ENCODE measurements around the gene DOP1A. TPM values are rescaled to one million over a fixed set of nuclear protein-coding genes. Genes with fewer than 3 reads are reported as not detected.

Gene DOP1A
- total RNA-seq, 1 experiment from 2014 or later, result 31.9 TPM

DNA sequence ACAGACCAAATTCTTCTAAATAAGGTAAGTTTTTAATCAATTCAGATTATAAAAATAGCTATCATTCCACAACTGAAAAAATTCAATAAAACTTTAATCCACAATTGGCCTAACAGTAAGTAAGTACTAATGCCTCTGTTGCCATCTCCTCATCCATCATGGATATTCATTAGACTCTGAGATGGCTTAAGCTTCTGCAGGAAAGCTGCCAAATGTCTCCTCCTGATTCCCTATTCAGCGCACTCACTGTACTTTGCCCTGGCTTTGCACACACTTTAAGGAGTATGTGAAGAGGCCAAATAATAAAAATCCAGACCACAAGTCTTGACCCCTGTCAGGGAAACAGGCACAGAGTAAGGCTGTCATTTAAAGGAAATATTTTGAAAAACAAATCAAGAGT lies 102.0 kb downstream of the DOP1A start:
- POLR2A ChIA-PET (ENCODE audit: low non-redundant PET), result no interaction called here
- intact Hi-C loops (cut with micrococcal nuclease; ENCODE audit: unreplicated experiment), result no loop called here
- no TSS peak for BruUV-seq (replicated peaks)
- Histone ChIP-seq H3K27me3 (replicated peaks; ENCODE audit: insufficient read depth, low read depth, low read length, poor library complexity) (no peaks in the 10 kb centered on the region), H3K27ac (ENCODE audit: low read depth, low read length, poor library complexity, severe bottlenecking) (peak overlapping the region; percentile 23), H3K36me3 (ENCODE audit: insufficient read depth, low read length, poor library complexity, severe bottlenecking) (peaks cover 91% of the 10 kb centered on the region), H3K4me1 (ENCODE audit: insufficient read depth, low read length, poor library complexity, severe bottlenecking) (peaks cover 10% of the 10 kb centered on the region), H3K4me3 (ENCODE audit: low read depth, low read length, poor library complexity, severe bottlenecking) (no peak overlapping the region), H3K9me3 (ENCODE audit: low read depth, low read length, poor library complexity, severe bottlenecking) (no peaks in the 10 kb centered on the region)
- peak; percentile 65 for DNase-seq (ENCODE audit: low spot score)
- CTCF ChIA-PET, result no interaction called here
- no peak for TF ChIP-seq EZH2 (IDR thresholded peaks at IDR 0.05; ENCODE audit: borderline replicate concordance, low read depth, low read length, poor library complexity, severe bottlenecking)
- TF ChIP-seq CTCF (conservative IDR thresholded peaks at IDR 0.05; ENCODE audit: low read depth, low read length), result no peak

- CTCF ChIA-PET, result no interaction called here
These were observed 108.8 kb downstream of the DOP1A start for GRCh38 chr6:83176246-83176645.

DNA sequence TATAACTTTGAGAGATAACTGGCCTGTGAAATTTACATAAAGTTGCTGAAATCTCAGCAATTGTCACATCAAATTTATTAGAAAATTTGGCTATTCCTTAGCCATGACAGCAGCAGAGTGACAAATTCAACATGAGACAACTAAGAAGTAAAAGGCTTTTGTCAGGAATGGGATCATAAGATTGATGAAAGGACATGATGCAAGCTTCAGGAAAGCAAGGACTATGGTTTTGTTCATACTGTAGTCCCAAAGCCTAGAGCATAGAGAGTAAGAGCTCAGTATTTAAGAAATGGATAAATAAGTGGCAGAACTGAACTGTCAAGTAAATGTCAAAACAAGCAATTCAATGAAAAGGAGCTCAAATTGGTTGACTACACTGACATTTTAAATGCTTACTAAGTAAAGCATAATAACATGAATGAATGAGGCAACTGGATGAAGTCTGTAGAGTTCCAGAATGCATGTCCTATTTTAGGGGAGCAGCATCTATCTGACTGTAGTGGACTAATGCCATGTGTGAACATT lies 113.0 kb downstream of the DOP1A start:
- intact Hi-C loops (cut with micrococcal nuclease; ENCODE audit: unreplicated experiment), result no loop called here
- Histone ChIP-seq H3K27me3 (replicated peaks; ENCODE audit: insufficient read depth, low read depth, low read length, poor library complexity) (no peaks in the 10 kb centered on the region), H3K9me3 (ENCODE audit: low read depth, low read length, poor library complexity, severe bottlenecking) (no peaks in the 10 kb centered on the region), H3K4me1 (ENCODE audit: insufficient read depth, low read length, poor library complexity, severe bottlenecking) (no peaks in the 10 kb centered on the region), H3K27ac (ENCODE audit: low read depth, low read length, poor library complexity, severe bottlenecking) (no peak overlapping the region), H3K36me3 (ENCODE audit: insufficient read depth, low read length, poor library complexity, severe bottlenecking) (peaks cover 81% of the 10 kb centered on the region), H3K4me3 (ENCODE audit: low read depth, low read length, poor library complexity, severe bottlenecking) (no peak overlapping the region)
- TF ChIP-seq EZH2 (IDR thresholded peaks at IDR 0.05; ENCODE audit: borderline replicate concordance, low read depth, low read length, poor library complexity, severe bottlenecking) (no peak), CTCF (conservative IDR thresholded peaks at IDR 0.05; ENCODE audit: low read depth, low read length) (no peak)
- ChIA-PET POLR2A (ENCODE audit: low non-redundant PET) (no interaction called here), CTCF (no interaction called here)
- no peak for DNase-seq (ENCODE audit: low spot score)
- no TSS peak for BruUV-seq (replicated peaks)

More at GRCh38 chr6:83176246-83176645, 108.8 kb downstream of the DOP1A start:
- no TSS peak for BruUV-seq (replicated peaks)
- no peak for DNase-seq (ENCODE audit: low spot score)
- Histone ChIP-seq H3K9me3 (ENCODE audit: low read depth, low read length, poor library complexity, severe bottlenecking) (no peaks in the 10 kb centered on the region), H3K27me3 (replicated peaks; ENCODE audit: insufficient read depth, low read depth, low read length, poor library complexity) (no peaks in the 10 kb centered on the region), H3K4me1 (ENCODE audit: insufficient read depth, low read length, poor library complexity, severe bottlenecking) (no peaks in the 10 kb centered on the region), H3K4me3 (ENCODE audit: low read depth, low read length, poor library complexity, severe bottlenecking) (no peak overlapping the region), H3K27ac (ENCODE audit: low read depth, low read length, poor library complexity, severe bottlenecking) (no peak overlapping the region), H3K36me3 (ENCODE audit: insufficient read depth, low read length, poor library complexity, severe bottlenecking) (peaks cover 78% of the 10 kb centered on the region)
- TF ChIP-seq EZH2 (IDR thresholded peaks at IDR 0.05; ENCODE audit: borderline replicate concordance, low read depth, low read length, poor library complexity, severe bottlenecking), result no peak
- no peak for TF ChIP-seq CTCF (conservative IDR thresholded peaks at IDR 0.05; ENCODE audit: low read depth, low read length)
- POLR2A ChIA-PET (ENCODE audit: low non-redundant PET), result no interaction called here
- intact Hi-C loops (cut with micrococcal nuclease; ENCODE audit: unreplicated experiment), result no loop called here
